CD14-positive monocyte (primary cell): ENCODE measurements around the gene LRP6. TPM values are rescaled to one million over a fixed set of nuclear protein-coding genes. Genes with fewer than 3 reads are reported as not detected.

Experiments used
- DNase-seq, 3 donors: peaks; one replicate each; pipeline ENCODE4 v3.0.0-alpha.2; 2011 to 2022
- H2AFZ ChIP-seq: 2 replicates; pipeline ENCODE4 v1.6.0; 2012; ENCODE audit warnings: mild to moderate bottlenecking, low read depth, low read length, inconsistent platforms; ENCODE audit not compliant: insufficient read depth, poor library complexity, severe bottlenecking
- H3K27ac ChIP-seq, 2 donors: 1 replicate in 1 of 2; 2 replicates in 1 of 2; pipeline ENCODE4 v1.5.1; 2012 to 2013; ENCODE audit warnings: low read length in 2 of 2, control low read depth in 1 of 2, inconsistent platforms in 1 of 2, low read depth in 1 of 2, mild to moderate bottlenecking in 1 of 2
- H3K27me3 ChIP-seq, 2 donors: one replicate each; pipeline versions ENCODE4 v1.6.0 to v1.6.1; 2011 to 2013; ENCODE audit warnings: low read length in 2 of 2; ENCODE audit not compliant: control insufficient read depth in 2 of 2, insufficient read depth in 2 of 2
- H3K36me3 ChIP-seq, 2 donors: replicated peaks in 1 of 2; 1 replicate in 1 of 2; 2 replicates in 1 of 2; pipeline versions ENCODE4 v1.5.1 to v1.6.1; 2012 to 2013; ENCODE audit warnings: low read length in 2 of 2, control low read depth in 1 of 2, inconsistent platforms in 1 of 2, mild to moderate bottlenecking in 1 of 2; ENCODE audit not compliant: insufficient read depth in 2 of 2, control insufficient read depth in 1 of 2
- H3K4me1 ChIP-seq, 2 donors: 1 replicate in 1 of 2; 2 replicates in 1 of 2; pipeline versions ENCODE4 v1.5.1 to v1.6.1; 2012 to 2013; ENCODE audit warnings: low read length in 2 of 2, control low read depth in 1 of 2, inconsistent platforms in 1 of 2, mild to moderate bottlenecking in 1 of 2, moderate library complexity in 1 of 2; ENCODE audit not compliant: insufficient read depth in 2 of 2, control insufficient read depth in 1 of 2
- H3K4me2 ChIP-seq: replicated peaks from 2 replicates; pipeline ENCODE3; 2012; ENCODE audit warnings: low read length, moderate library complexity, mild to moderate bottlenecking; ENCODE audit not compliant: poor library complexity, severe bottlenecking; ENCODE audit errors: extremely low read depth
- H3K4me3 ChIP-seq, 3 experiments: fragments of 200-600 bp in 1 of 3; sonication (generic) in 1 of 3; replicated peaks in 1 of 3; 1 replicate in 2 of 3; 2 replicates in 1 of 3; pipeline ENCODE4 v1.5.1; 2011 to 2013; ENCODE audit warnings: low read length in 3 of 3, mild to moderate bottlenecking in 3 of 3, control low read depth in 2 of 3, low read depth in 2 of 3, inconsistent platforms in 1 of 3, moderate library complexity in 1 of 3
- H3K79me2 ChIP-seq: 2 replicates; pipeline ENCODE4 v1.6.0; 2012; ENCODE audit warnings: mild to moderate bottlenecking, control low read depth, inconsistent platforms, low read length, moderate library complexity; ENCODE audit not compliant: insufficient read depth
- H3K9ac ChIP-seq: 2 replicates; pipeline ENCODE4 v1.6.0; 2017; ENCODE audit warnings: low read length, mild to moderate bottlenecking; ENCODE audit not compliant: insufficient read depth, poor library complexity, severe bottlenecking
- H3K9me3 ChIP-seq, 2 donors: replicated peaks in 1 of 2; 1 replicate in 1 of 2; 2 replicates in 1 of 2; pipeline versions ENCODE4 v1.5.1 to v1.6.1; 2012 to 2013; ENCODE audit warnings: low read length in 2 of 2, control low read depth in 1 of 2; ENCODE audit not compliant: control insufficient read depth in 1 of 2, insufficient read depth in 1 of 2
- H4K20me1 ChIP-seq: 2 replicates; pipeline ENCODE4 v1.6.0; 2012; ENCODE audit warnings: mild to moderate bottlenecking, low read length, control low read depth, moderate library complexity; ENCODE audit not compliant: insufficient read depth
- H3K27ac Mint-ChIP-seq, 7 donors: one replicate each; pipeline ENCODE4 v1.8.0; 2020; ENCODE audit warnings: mild to moderate bottlenecking in 7 of 7, mixed read lengths in 7 of 7, moderate library complexity in 6 of 7, inconsistent platforms in 2 of 7
- H3K27me3 Mint-ChIP-seq, 3 donors: one replicate each; pipeline ENCODE4 v1.8.0; 2021 to 2022; ENCODE audit warnings: low read depth in 3 of 3, mild to moderate bottlenecking in 3 of 3, mixed read lengths in 3 of 3, moderate library complexity in 3 of 3, inconsistent platforms in 1 of 3
- H3K36me3 Mint-ChIP-seq, 2 donors: one replicate each; pipeline ENCODE4 v1.8.0; 2020; ENCODE audit warnings: mixed read lengths in 2 of 2, inconsistent platforms in 1 of 2, mild to moderate bottlenecking in 1 of 2
- H3K4me1 Mint-ChIP-seq: one replicate; pipeline ENCODE4 v1.8.0; 2020; ENCODE audit warnings: mild to moderate bottlenecking, mixed read lengths
- H3K4me3 Mint-ChIP-seq, 2 donors: one replicate each; pipeline ENCODE4 v1.8.0; 2020; ENCODE audit warnings: mild to moderate bottlenecking in 2 of 2, mixed read lengths in 2 of 2, moderate library complexity in 1 of 2
- H3K9me3 Mint-ChIP-seq, 7 donors: one replicate each; pipeline ENCODE4 v1.8.0; 2020 to 2022; ENCODE audit warnings: mixed read lengths in 7 of 7, mild to moderate bottlenecking in 6 of 7, moderate library complexity in 6 of 7, inconsistent platforms in 2 of 7
- WGBS: methylation state at CpG from one replicate; pipeline ENCODE4 v1.1.5; 2013; ENCODE audit warnings: missing lambda C conversion rate; ENCODE audit not compliant: insufficient coverage; 5-methylcytosine and 5-hydroxymethylcytosine counted together
- intact Hi-C, 2 donors: fragments of 100-400 bp; cut with micrococcal nuclease; formaldehyde crosslinking; loops; one replicate each; pipeline versions ENCODE4 v1.15.0 to v1.15.1; 2023
- polyA plus RNA-seq, 3 donors: library from polyadenylated mRNA; depleted of rRNA in 1 of 3; unstranded in 2 of 3; stranded (reverse) in 1 of 3; fragments of 300-500 nt in 2 of 3; fragments of >200 nt in 1 of 3; fragmentation: Illumina TruSeq in 2 of 3; gene quantifications; 1 replicate in 2 of 3; 2 replicates in 1 of 3; pipeline ENCODE4 v1.2.3, GENCODE V29; 2012 to 2021
- TF ChIP-seq, protein P1 (sequence below): fragments of 200-600 bp; IDR thresholded peaks from one replicate; pipeline ENCODE4 v1.8.0; 2022; ENCODE audit warnings: antibody characterized with exemption, mild to moderate bottlenecking

The LRP6 gene
- polyA plus RNA-seq, 3 donors: 0.08 TPM; not detected in 2

DNA sequence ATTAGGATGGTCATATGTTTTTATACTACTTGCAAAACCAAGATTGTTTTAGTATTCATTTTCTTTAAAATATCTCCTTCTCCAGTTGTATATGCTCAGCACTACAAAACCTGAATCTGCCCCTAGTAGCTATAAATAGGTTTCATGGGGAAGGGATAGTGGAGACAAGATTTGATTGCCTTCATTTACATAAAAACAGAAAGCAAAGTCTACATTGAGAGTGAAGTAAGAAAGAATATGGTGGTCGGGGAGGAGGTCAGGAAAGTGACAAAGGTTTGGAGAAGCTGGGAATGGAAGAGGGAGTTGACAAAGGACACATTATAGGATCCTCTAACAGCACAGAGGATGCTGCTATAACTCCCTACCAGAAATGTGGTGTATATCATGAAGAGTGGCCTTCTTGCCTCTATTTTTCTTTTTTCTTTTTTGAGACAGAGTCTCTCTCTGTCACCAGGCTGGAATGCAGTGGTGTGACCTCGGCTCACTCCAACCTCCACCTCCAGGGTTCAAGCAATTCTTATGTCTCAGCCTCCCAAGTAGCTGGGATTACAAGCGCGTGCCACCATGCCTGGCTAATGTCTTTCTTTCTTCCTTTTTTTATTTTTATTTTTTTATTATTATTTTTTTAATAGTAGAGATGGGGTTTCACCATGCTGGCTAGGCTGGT lies 6.6 kb upstream of the LRP6 start:
- Histone ChIP-seq H3K9ac (no peak overlapping the region), H3K79me2 (no peaks in the 10 kb centered on the region), H3K4me2 (no peak overlapping the region), H3K36me3 (no peaks in the 10 kb centered on the region), H3K27ac (no peak overlapping the region), H4K20me1 (no peaks in the 10 kb centered on the region), H3K9me3 (no peaks in the 10 kb centered on the region), H3K4me1 (no peaks in the 10 kb centered on the region), H3K27me3 (peaks cover 0 to 2% of the 10 kb centered on the region in 2 donors), H3K4me3 (no peak overlapping the region), H2AFZ (no peak overlapping the region)
- Mint-ChIP-seq H3K4me3 (no peak overlapping the region), H3K36me3 (no peaks in the 10 kb centered on the region), H3K27me3 (peaks cover 8 to 22% (median 15%) of the 10 kb centered on the region in 3 donors), H3K4me1 (no peaks in the 10 kb centered on the region), H3K27ac (no peak overlapping the region), H3K9me3 (peaks cover 8 to 24% (median 14%) of the 10 kb centered on the region in 7 donors)
- DNase-seq: no peak
- WGBS: no CpG with 5 or more reads among the region's 4 CpGs
- intact Hi-C loops: no loop called here
- TF ChIP-seq, protein P1, sequence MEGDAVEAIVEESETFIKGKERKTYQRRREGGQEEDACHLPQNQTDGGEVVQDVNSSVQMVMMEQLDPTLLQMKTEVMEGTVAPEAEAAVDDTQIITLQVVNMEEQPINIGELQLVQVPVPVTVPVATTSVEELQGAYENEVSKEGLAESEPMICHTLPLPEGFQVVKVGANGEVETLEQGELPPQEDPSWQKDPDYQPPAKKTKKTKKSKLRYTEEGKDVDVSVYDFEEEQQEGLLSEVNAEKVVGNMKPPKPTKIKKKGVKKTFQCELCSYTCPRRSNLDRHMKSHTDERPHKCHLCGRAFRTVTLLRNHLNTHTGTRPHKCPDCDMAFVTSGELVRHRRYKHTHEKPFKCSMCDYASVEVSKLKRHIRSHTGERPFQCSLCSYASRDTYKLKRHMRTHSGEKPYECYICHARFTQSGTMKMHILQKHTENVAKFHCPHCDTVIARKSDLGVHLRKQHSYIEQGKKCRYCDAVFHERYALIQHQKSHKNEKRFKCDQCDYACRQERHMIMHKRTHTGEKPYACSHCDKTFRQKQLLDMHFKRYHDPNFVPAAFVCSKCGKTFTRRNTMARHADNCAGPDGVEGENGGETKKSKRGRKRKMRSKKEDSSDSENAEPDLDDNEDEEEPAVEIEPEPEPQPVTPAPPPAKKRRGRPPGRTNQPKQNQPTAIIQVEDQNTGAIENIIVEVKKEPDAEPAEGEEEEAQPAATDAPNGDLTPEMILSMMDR: no peak

DNA sequence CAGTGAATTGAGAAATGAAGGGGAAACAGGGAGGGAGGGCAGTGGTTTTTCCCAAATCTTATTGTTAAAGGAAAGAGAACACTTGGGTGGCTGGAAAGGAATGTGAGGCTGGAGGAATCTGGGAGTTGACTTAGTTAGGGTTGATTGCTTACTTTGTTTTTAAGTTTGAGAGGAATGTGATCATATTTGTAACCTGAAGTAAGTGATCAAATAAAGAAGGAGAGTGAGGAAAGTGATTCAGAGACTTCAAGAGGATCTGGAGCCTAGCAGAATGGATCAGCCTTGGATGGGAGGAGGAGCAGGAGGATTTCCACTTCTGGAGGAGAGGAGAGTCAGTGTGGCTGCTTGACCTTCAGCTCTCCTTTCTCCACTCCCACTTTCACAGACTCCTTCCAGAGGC lies 6.0 kb upstream of the LRP6 start:
- Mint-ChIP-seq H3K4me3 (no peak overlapping the region), H3K9me3 (peaks cover 8 to 26% (median 12%) of the 10 kb centered on the region in 7 donors), H3K27me3 (peaks cover 13 to 27% (median 20%) of the 10 kb centered on the region in 3 donors), H3K4me1 (no peaks in the 10 kb centered on the region), H3K27ac (no peak overlapping the region), H3K36me3 (no peaks in the 10 kb centered on the region)
- DNase-seq: no peak
- TF ChIP-seq, protein P1: no peak
- no peak overlapping the region for H2AFZ ChIP-seq
- no peaks in the 10 kb centered on the region for H3K4me1 ChIP-seq
- H3K36me3 ChIP-seq: no peaks in the 10 kb centered on the region
- no peaks in the 10 kb centered on the region for H4K20me1 ChIP-seq
- intact Hi-C loops: no loop called here
- H3K4me2 ChIP-seq: no peak overlapping the region
- H3K9me3 ChIP-seq: peaks cover 0 to 2% of the 10 kb centered on the region in 2 donors
- H3K27ac ChIP-seq: no peak overlapping the region
- no peak overlapping the region for H3K4me3 ChIP-seq
- no peaks in the 10 kb centered on the region for H3K79me2 ChIP-seq
- H3K27me3 ChIP-seq: peaks cover 2 to 8% of the 10 kb centered on the region in 2 donors
- H3K9ac ChIP-seq: no peak overlapping the region
